ENCODE measurements around the gene CENPL. TPM values are rescaled to one million over a fixed set of nuclear protein-coding genes. Genes with fewer than 3 reads are reported as not detected.
"Not testable (repeated sequence)": the region's sequence is repeated elsewhere in the genome, so short reads cannot be mapped to it uniquely, and the experiment has no call there.

The CENPL gene
- polyA plus RNA-seq, 1 experiment, result 8.7 TPM

- POLR2A ChIA-PET, result no interaction called here
- H3K4me3 ChIP-seq (ENCODE audit: low read depth, low read length), result no peak overlapping the region
- H3K27ac ChIP-seq (ENCODE audit: low read depth, low read length), result no peak overlapping the region
- no peak for TF ChIP-seq CTCF (IDR thresholded peaks at IDR 0.05; ENCODE audit: low read depth, low read length)
- CTCF ChIA-PET, result no interaction called here
- no peaks in the 10 kb centered on the region for H3K9me3 ChIP-seq (ENCODE audit: control insufficient read depth, insufficient read depth, low read length)
- no peaks in the 10 kb centered on the region for H3K27me3 ChIP-seq (ENCODE audit: control insufficient read depth, insufficient read depth, low read length)
- DNase-seq (ENCODE audit: low read depth, low spot score), result no peak
These were observed 21.7 kb downstream of the CENPL start for GRCh38 chr1:173802961-173803360.

GRCh38 chr1:173799995-173800394, 24.7 kb downstream of the CENPL start:
- POLR2A ChIA-PET; CTCF ChIA-PET; H3K4me3 ChIP-seq (ENCODE audit: low read depth, low read length); H3K27ac ChIP-seq (ENCODE audit: low read depth, low read length); H3K9me3 ChIP-seq (ENCODE audit: control insufficient read depth, insufficient read depth, low read length); DNase-seq (ENCODE audit: low read depth, low spot score); H3K27me3 ChIP-seq (ENCODE audit: control insufficient read depth, insufficient read depth, low read length): not testable (repeated sequence)

GRCh38 chr1:173798078-173798477, 26.6 kb downstream of the CENPL start:
- Histone ChIP-seq H3K9me3 (ENCODE audit: control insufficient read depth, insufficient read depth, low read length) (no peaks in the 10 kb centered on the region), H3K27ac (ENCODE audit: low read depth, low read length) (no peak overlapping the region), H3K27me3 (ENCODE audit: control insufficient read depth, insufficient read depth, low read length) (no peaks in the 10 kb centered on the region), H3K4me3 (ENCODE audit: low read depth, low read length) (no peak overlapping the region)
- ChIA-PET CTCF (no interaction called here), POLR2A (no interaction called here)
- no peak for TF ChIP-seq CTCF (IDR thresholded peaks at IDR 0.05; ENCODE audit: low read depth, low read length)
- DNase-seq (ENCODE audit: low read depth, low spot score), result no peak

GRCh38 chr1:173789841-173790240, 34.8 kb downstream of the CENPL start:
- no peak for DNase-seq (ENCODE audit: low read depth, low spot score)
- no peak overlapping the region for H3K4me3 ChIP-seq (ENCODE audit: low read depth, low read length)
- POLR2A ChIA-PET, result no interaction called here

DNA sequence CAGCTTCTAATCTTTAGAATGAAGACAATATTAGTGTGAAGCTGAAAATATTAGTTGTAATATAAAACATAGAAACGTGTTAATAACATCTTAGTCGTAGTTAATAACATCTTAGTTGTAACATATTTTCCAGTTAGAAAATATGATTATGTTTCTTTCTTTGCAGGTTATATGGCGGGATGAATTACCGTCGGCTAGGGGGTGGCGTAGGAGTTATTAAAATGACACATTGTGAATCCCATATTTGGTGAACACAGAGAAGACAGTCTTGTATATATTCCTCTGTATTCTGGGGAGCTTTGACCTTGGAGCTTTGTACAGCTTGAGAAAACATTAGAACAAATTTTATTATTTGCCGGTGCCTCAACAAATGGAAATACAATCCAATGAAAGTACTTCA, 39.7 kb downstream of the CENPL start:
- CTCF ChIA-PET, result interaction anchor here (0.5 to 1.0 kb wide), 2 partner anchors 60 to 1043 kb away, joined by 3 to 4 read pairs; no protein-coding TSS in a partner anchor
- no peaks in the 10 kb centered on the region for H3K27me3 ChIP-seq (ENCODE audit: control insufficient read depth, insufficient read depth, low read length)
- no peak overlapping the region for H3K4me3 ChIP-seq (ENCODE audit: low read depth, low read length)
- DNase-seq (ENCODE audit: low read depth, low spot score), result no peak
- H3K27ac ChIP-seq (ENCODE audit: low read depth, low read length), result no peak overlapping the region
- POLR2A ChIA-PET, result no interaction called here
- no peaks in the 10 kb centered on the region for H3K9me3 ChIP-seq (ENCODE audit: control insufficient read depth, insufficient read depth, low read length)
- no peak for TF ChIP-seq CTCF (IDR thresholded peaks at IDR 0.05; ENCODE audit: low read depth, low read length)

More at GRCh38 chr1:173789841-173790240, 34.8 kb downstream of the CENPL start:
- H3K9me3 ChIP-seq (ENCODE audit: control insufficient read depth, insufficient read depth, low read length), result no peaks in the 10 kb centered on the region
- TF ChIP-seq CTCF (IDR thresholded peaks at IDR 0.05; ENCODE audit: low read depth, low read length), result no peak
- no peaks in the 10 kb centered on the region for H3K27me3 ChIP-seq (ENCODE audit: control insufficient read depth, insufficient read depth, low read length)
- CTCF ChIA-PET, result interaction anchor here (0.6 to 0.7 kb wide), 2 partner anchors 23 to 42 kb away, joined by 3 read pairs; no protein-coding TSS in a partner anchor
- H3K27ac ChIP-seq (ENCODE audit: low read depth, low read length), result no peak overlapping the region

GRCh38 chr1:173779936-173780335, 44.7 kb downstream of the CENPL start:
- CTCF ChIA-PET, result no interaction called here
- POLR2A ChIA-PET, result interaction anchor here (0.6 kb wide), 1 partner anchor 841 kb away, joined by 3 read pairs; no protein-coding TSS in a partner anchor

More at GRCh38 chr1:173779936-173780335, 44.7 kb downstream of the CENPL start:
- no peak overlapping the region for H3K4me3 ChIP-seq (ENCODE audit: low read depth, low read length)
- no peak overlapping the region for H3K27ac ChIP-seq (ENCODE audit: low read depth, low read length)
- H3K27me3 ChIP-seq (ENCODE audit: control insufficient read depth, insufficient read depth, low read length), result no peaks in the 10 kb centered on the region
- H3K9me3 ChIP-seq (ENCODE audit: control insufficient read depth, insufficient read depth, low read length), result no peaks in the 10 kb centered on the region
- DNase-seq (ENCODE audit: low read depth, low spot score), result no peak
- no peak for TF ChIP-seq CTCF (IDR thresholded peaks at IDR 0.05; ENCODE audit: low read depth, low read length)
